PFSK-1 (cell line): ENCODE data around the gene ZBTB37.
A peak's percentile ranks its signal among the peaks of the same experiment; 100 is the strongest.

Experiments used
- FOXP2 ChIP-seq: optimal IDR thresholded peaks from 2 replicates; pipeline ENCODE3; 2011; ENCODE audit warnings: borderline replicate concordance, control low read depth, inconsistent platforms; ENCODE audit not compliant: insufficient read depth; ENCODE audit errors: extremely low read length, extremely low read depth
- POLR2AphosphoS5 ChIP-seq: IDR thresholded peaks from 2 replicates; pipeline ENCODE4 v1.6.1; 2012; ENCODE audit warnings: low read depth, mild to moderate bottlenecking, control low read depth, low read length, moderate library complexity
- REST ChIP-seq, 2 experiments: IDR thresholded peaks; 2 replicates each; pipeline versions ENCODE4 v1.6.1 to v1.8.0; 2011 to 2012; ENCODE audit warnings: low read depth in 2 of 2, low read length in 2 of 2, control low read depth in 1 of 2, inconsistent platforms in 1 of 2, mild to moderate bottlenecking in 1 of 2, moderate library complexity in 1 of 2; ENCODE audit not compliant: insufficient read depth in 1 of 2
- SIN3A ChIP-seq: IDR thresholded peaks from 2 replicates; pipeline ENCODE4 v1.6.1; 2012; ENCODE audit warnings: mild to moderate bottlenecking, low read length, moderate library complexity, borderline replicate concordance; ENCODE audit not compliant: insufficient read depth
- TAF1 ChIP-seq: IDR thresholded peaks from 2 replicates; pipeline ENCODE4 v1.6.1; 2012; ENCODE audit warnings: low read length, control low read depth, borderline replicate concordance; ENCODE audit not compliant: insufficient read depth

Gene ZBTB37

DNA sequence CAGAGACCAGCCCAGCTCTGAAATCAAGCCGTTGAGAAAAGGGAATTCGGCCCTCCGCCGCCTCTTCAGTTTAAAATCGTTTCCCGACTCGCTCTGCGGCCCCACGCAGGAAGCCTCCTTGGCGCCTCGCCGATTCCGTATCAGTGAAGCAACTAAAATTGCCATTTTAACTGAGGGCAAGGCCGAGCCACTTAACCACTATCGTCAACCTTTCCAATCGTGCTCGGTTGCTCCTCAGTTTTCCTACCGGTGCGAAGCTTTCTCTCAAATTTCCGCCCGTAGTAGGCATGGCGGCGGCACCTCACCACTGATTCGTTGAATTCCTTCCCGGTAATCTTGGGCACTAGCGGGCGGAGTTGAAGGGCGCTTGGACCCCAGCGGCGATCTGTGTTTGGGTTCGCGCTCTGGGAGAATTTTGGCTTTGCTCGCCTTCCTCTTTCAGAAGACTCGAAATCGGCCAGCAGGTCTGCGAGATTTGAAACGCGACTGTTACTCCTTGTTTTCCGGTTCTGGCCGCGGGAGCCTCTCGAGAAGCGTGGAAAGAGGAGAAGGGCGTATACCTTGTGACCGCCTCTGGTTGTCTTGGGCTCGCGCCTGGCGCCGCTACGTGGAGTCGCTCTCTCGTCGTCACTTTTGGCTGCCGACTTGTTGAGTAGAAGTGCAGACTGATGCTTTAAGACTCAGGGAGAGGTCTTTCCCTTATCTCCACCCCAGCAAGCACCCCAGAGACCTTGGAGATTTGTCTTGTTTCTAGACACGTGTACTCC lies 43.7 kb upstream of the ZBTB37 start, which contains the start of the genes CENPL and DARS2:
Gene CENPL, minus strand, starts transcription at position 569 of the 767 bp plus-strand sequence. CDS start 13,584 bp downstream, outside the sequence.
Gene DARS2, plus strand, starts transcription at position 359 of the 767 bp plus-strand sequence. CDS start 557 bp downstream, outside the sequence.
- TF ChIP-seq POLR2AphosphoS5 (peak; percentile 70), SIN3A (peak; percentile 86; the same call in 1 of the 2 replicates), TAF1 (peak; percentile 47; the same call in 1 of the 2 replicates), REST (IDR thresholded peaks at IDR 0.05; ENCODE audit: insufficient read depth in 1 of 2, low read depth in 2 of 2, low read length in 2 of 2) (peak in 1 of 2 experiments; percentile 23; a peak in 1 of 4 replicates), FOXP2 (no peak)

DNA sequence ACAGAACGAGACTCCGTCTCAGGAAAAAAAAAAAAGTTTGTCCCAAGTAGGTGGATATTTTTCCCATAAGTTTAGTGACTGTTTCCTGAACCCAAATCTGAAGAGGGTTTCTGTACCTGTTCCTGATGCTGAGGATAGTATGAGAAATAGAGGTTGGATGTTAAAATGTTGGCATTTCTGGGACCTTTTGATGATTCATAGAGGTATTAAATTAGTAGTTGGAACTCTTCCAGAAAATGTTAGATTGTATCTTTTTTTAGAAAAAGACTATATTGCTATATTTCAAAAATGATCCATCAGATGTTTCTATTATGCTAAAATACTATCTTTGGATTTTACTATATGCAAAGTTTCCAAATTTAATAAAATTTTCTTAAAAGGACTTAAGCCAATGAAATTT lies 40.6 kb upstream of the ZBTB37 start:
- TF ChIP-seq FOXP2 (no peak), REST (IDR thresholded peaks at IDR 0.05; ENCODE audit: insufficient read depth in 1 of 2, low read depth in 2 of 2, low read length in 2 of 2) (no peak), SIN3A (no peak), POLR2AphosphoS5 (no peak), TAF1 (no peak)

GRCh38 chr1:173832748-173833147 lies 35.4 kb upstream of the ZBTB37 start:
- TF ChIP-seq SIN3A = no peak
- TF ChIP-seq FOXP2 = no peak
- TF ChIP-seq TAF1 = no peak
- no peak for TF ChIP-seq POLR2AphosphoS5
- no peak for TF ChIP-seq REST (IDR thresholded peaks at IDR 0.05; ENCODE audit: insufficient read depth in 1 of 2, low read depth in 2 of 2, low read length in 2 of 2)

DNA sequence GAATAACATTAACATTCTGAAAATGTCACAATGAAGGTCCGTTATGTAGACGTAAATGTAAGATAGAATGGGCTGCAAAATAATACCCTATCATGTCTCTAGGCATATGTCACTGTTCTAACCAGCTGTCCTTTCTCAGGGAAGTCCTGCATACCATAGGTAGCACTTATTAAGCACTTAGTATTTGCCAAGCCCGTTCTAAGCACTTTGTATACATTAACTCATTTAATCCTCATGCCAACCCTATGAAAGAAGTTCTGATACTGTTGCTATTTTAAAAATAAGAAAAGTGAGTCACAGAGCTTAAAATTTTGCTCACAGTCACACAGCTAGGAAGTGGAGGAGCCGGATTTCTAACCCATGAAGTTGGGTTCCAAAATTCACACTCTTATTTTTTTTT lies 16.1 kb upstream of the ZBTB37 start:
- no peak for TF ChIP-seq REST (IDR thresholded peaks at IDR 0.05; ENCODE audit: insufficient read depth in 1 of 2, low read depth in 2 of 2, low read length in 2 of 2)
- no peak for TF ChIP-seq FOXP2
- no peak for TF ChIP-seq TAF1
- TF ChIP-seq POLR2AphosphoS5 = no peak
- TF ChIP-seq SIN3A = no peak

- TF ChIP-seq FOXP2 (no peak), REST (IDR thresholded peaks at IDR 0.05; ENCODE audit: insufficient read depth in 1 of 2, low read depth in 2 of 2, low read length in 2 of 2) (no peak; a peak in 1 of 4 replicates), SIN3A (peak; percentile 69)
Observed at GRCh38 chr1:173853074-173853473, 15.1 kb upstream of the ZBTB37 start.
